Type B pancreatic cell (in vitro differentiated cells): Measurements from ENCODE around the gene POLR1C. TPM values are rescaled to one million over a fixed set of nuclear protein-coding genes. Genes with fewer than 3 reads are reported as not detected.

Experiments
- DNase-seq: peaks from one replicate; pipeline ENCODE4 v3.0.0; 2021; ENCODE audit warnings: mixed read lengths; ENCODE audit not compliant: unreplicated experiment; ENCODE audit errors: extremely low spot score
- H3K27ac Mint-ChIP-seq: 2 replicates; pipeline ENCODE4 v1.8.0; 2021; ENCODE audit warnings: mild to moderate bottlenecking, mixed read lengths
- H3K27me3 Mint-ChIP-seq: 2 replicates; pipeline ENCODE4 v1.8.0; 2021; ENCODE audit warnings: mixed read lengths
- H3K36me3 Mint-ChIP-seq: 2 replicates; pipeline ENCODE4 v1.8.0; 2021; ENCODE audit warnings: mixed read lengths
- H3K4me1 Mint-ChIP-seq: one replicate; pipeline ENCODE4 v1.8.0; 2021; ENCODE audit warnings: mixed read lengths; ENCODE audit not compliant: unreplicated experiment
- H3K4me3 Mint-ChIP-seq: 2 replicates; pipeline ENCODE4 v1.8.0; 2021; ENCODE audit warnings: mild to moderate bottlenecking, mixed read lengths
- H3K9me3 Mint-ChIP-seq: 2 replicates; pipeline ENCODE4 v1.8.0; 2021; ENCODE audit warnings: mixed read lengths
- total RNA-seq: library from RNA; stranded (reverse); gene quantifications from 2 replicates; pipeline ENCODE4 v1.2.1, GENCODE V29; 2021; ENCODE audit warnings: low replicate concordance
- TF ChIP-seq, protein P1 (sequence below): fragments of 200-600 bp; sonication (generic); conservative IDR thresholded peaks from 2 replicates; pipeline ENCODE4 v1.5.0; 2021; ENCODE audit warnings: antibody characterized with exemption, mild to moderate bottlenecking

POLR1C gene
- total RNA-seq, 1 donor from 2014 or later: 60.8 TPM

DNA sequence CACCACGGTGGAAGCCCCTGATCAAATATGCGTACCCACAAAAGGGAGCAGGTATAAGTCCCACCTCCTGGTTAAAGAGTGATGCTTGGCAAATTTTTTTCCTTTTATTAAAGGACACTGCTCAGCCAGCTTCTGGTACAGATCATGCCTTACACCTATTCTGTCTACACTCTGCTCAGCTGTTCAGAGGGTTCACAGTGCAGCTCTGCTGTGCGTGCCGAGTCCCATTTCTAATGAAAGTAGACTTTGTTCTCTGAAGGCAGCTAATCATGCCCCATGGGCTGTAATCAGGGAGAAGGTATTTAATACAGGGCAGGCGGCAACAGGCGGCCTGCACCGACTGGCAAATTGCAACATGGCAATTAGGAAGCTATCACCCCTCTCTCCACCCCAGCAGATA is 23.1 kb upstream of the POLR1C start:
- Mint-ChIP-seq H3K27me3 (no peaks in the 10 kb centered on the region), H3K4me1 (peaks cover 30% of the 10 kb centered on the region), H3K4me3 (no peak overlapping the region), H3K36me3 (no peaks in the 10 kb centered on the region), H3K27ac (peak overlapping the region; percentile 72), H3K9me3 (no peaks in the 10 kb centered on the region)
- TF ChIP-seq, protein P1, sequence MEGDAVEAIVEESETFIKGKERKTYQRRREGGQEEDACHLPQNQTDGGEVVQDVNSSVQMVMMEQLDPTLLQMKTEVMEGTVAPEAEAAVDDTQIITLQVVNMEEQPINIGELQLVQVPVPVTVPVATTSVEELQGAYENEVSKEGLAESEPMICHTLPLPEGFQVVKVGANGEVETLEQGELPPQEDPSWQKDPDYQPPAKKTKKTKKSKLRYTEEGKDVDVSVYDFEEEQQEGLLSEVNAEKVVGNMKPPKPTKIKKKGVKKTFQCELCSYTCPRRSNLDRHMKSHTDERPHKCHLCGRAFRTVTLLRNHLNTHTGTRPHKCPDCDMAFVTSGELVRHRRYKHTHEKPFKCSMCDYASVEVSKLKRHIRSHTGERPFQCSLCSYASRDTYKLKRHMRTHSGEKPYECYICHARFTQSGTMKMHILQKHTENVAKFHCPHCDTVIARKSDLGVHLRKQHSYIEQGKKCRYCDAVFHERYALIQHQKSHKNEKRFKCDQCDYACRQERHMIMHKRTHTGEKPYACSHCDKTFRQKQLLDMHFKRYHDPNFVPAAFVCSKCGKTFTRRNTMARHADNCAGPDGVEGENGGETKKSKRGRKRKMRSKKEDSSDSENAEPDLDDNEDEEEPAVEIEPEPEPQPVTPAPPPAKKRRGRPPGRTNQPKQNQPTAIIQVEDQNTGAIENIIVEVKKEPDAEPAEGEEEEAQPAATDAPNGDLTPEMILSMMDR: no peak
- DNase-seq: no peak

DNA sequence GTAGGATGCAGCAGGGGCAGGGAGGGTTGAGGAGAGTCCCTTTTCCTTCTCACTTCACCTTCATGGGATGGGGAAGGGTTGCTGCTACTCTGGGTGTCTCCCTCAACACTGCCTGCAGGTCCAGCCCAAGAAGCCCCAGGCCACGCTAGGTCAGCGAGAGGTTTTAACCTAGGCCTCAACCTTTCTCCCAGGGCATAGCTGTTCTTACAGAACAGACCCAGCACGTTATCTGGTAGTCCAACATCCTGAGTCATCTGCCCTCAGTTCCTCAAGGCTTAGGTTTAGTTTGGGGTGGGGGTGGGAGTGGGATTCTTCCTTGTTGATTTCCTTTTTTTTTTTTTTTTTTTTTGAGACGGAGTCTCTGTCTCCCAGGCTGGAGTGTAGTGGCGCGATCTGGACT is 22.6 kb upstream of the POLR1C start:
- Mint-ChIP-seq H3K4me3 (no peak overlapping the region), H3K9me3 (no peaks in the 10 kb centered on the region), H3K27ac (peak overlapping the region; percentile 72), H3K27me3 (no peaks in the 10 kb centered on the region), H3K4me1 (peaks cover 25% of the 10 kb centered on the region), H3K36me3 (no peaks in the 10 kb centered on the region)
- TF ChIP-seq, protein P1: no peak
- no peak for DNase-seq

DNA sequence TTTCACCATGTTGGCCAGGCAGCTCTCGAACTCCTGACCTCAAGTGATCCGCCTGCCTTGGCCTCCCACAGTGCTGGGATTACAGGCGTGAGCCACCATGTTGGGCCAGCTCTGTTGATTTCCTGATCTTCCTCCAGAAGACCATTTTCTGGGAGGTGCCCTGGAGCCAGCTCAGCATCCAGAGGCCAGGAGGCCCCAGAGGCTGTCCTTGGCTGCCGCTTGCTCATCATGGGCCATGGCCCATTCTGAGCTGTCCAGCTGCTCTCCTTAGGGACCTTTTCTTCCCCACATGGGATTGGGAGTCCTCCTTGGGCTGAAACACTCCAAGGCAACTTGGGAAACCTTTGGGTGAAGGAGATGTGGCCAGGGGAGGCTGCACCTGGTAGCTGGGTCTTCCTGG is 22.1 kb upstream of the POLR1C start:
- TF ChIP-seq, protein P1: no peak
- H3K9me3 Mint-ChIP-seq: no peaks in the 10 kb centered on the region
- H3K36me3 Mint-ChIP-seq: no peaks in the 10 kb centered on the region
- H3K27ac Mint-ChIP-seq: no peak overlapping the region
- no peaks in the 10 kb centered on the region for H3K27me3 Mint-ChIP-seq
- DNase-seq: no peak
- no peak overlapping the region for H3K4me3 Mint-ChIP-seq
- peaks cover 25% of the 10 kb centered on the region for H3K4me1 Mint-ChIP-seq

DNA sequence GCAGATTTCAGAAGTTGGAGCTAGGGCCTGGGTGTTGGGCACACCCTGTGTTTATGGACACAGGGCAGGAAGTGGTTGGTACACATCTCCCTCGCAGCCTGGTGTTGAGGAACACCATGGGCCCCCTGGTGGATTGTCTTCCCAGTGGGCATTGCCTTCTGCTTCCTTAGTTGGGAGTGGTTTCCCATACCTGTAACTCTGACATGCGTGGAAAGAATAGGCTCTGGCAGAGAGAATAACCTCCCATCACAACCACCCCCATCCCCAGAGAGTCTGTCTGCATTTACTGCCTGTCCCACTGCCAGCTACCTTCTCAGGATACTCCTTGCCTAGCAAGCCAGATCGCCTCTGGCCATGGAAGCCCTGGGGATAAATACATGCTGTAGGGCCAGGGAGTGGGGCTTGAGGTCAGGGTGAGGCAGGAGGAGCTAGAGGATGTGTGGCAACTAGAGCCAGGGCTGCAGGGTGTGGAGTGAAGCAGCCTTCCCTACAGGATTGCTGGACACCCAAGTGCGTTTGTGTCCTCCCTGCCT is 21.4 kb upstream of the POLR1C start:
- TF ChIP-seq, protein P1: peak; percentile 17
- DNase-seq: no peak
- Mint-ChIP-seq H3K4me1 (peaks cover 25% of the 10 kb centered on the region), H3K27ac (peak overlapping the region; percentile 86), H3K27me3 (no peaks in the 10 kb centered on the region), H3K9me3 (no peaks in the 10 kb centered on the region), H3K4me3 (no peak overlapping the region), H3K36me3 (no peaks in the 10 kb centered on the region)

DNA sequence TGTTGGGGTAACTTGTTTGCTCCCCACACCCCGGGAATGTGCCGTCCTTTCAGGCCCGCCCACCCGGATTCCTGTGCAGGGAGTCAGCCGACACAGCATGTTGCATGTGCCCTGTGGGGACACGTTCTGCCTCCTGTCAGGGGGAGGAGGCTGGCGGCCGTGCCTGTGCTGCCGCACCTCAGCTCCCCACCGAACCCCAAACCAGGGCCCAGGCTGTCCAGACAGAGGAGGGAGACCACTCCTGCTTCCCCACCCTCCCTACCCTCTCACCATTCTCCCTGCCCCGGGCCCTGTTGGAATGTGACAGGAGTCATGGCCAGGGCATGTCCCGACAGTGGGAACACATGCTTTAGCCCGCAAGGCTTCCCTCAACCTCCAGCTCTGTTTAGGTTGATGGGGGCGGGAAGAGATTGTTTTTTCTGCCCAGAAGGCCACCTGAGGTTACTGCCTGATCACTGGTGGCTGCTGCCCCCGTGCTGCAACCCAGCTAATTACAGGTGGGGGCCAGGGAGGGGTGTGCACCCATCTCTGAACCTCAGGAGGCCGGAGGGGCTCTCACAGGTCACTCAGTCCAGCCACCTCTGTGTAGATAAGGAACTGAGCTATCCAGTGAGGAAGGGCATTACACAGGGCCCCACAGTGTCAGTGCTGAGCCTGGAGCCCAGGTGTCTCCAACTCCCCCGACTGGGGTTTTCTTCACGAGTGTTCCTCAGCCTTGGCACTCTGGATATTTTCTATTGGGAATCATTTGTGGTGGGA is 20.3 kb upstream of the POLR1C start:
- Mint-ChIP-seq H3K36me3 (no peaks in the 10 kb centered on the region), H3K4me3 (no peak overlapping the region), H3K9me3 (no peaks in the 10 kb centered on the region), H3K27me3 (no peaks in the 10 kb centered on the region), H3K4me1 (peaks cover 25% of the 10 kb centered on the region), H3K27ac (peak overlapping the region; percentile 86)
- TF ChIP-seq, protein P1: peak; percentile 54
- no peak for DNase-seq
